Astrocyte (in vitro differentiated cells and primary cell): Measurements from ENCODE around the gene MORN1. TPM values are rescaled to one million over a fixed set of nuclear protein-coding genes. Genes with fewer than 3 reads are reported as not detected.

Source experiments
- DNase-seq: peaks from one replicate; pipeline ENCODE4 v3.0.0-alpha.2; 2010; ENCODE audit warnings: low read depth
- FAIRE-seq: peaks from 2 replicates; lab custom pipeline; 2011; peaks lifted over from hg19 to GRCh38; lab: Jason Lieb, UNC
- H2AFZ ChIP-seq: 2 replicates; pipeline ENCODE4 v1.6.0; 2012; ENCODE audit warnings: low read depth, low read length, inconsistent platforms
- H3K27ac ChIP-seq: 2 replicates; pipeline ENCODE4 v1.5.1; 2011; ENCODE audit warnings: low read depth, low read length, inconsistent platforms
- H3K27me3 ChIP-seq: 2 replicates; pipeline ENCODE4 v1.6.0; 2011; ENCODE audit warnings: low read length, inconsistent platforms; ENCODE audit not compliant: insufficient read depth
- H3K36me3 ChIP-seq: 2 replicates; pipeline ENCODE4 v1.5.1; 2011; ENCODE audit warnings: low read length, inconsistent platforms; ENCODE audit not compliant: insufficient read depth
- H3K4me1 ChIP-seq: 2 replicates; pipeline ENCODE4 v1.5.1; 2011; ENCODE audit warnings: low read length, inconsistent platforms; ENCODE audit not compliant: insufficient read depth
- H3K4me2 ChIP-seq: 2 replicates; pipeline ENCODE4 v1.6.0; 2012; ENCODE audit warnings: low read length, inconsistent platforms
- H3K4me3 ChIP-seq: 2 replicates; pipeline ENCODE4 v1.5.1; 2011; ENCODE audit warnings: low read depth, mild to moderate bottlenecking, low read length, inconsistent platforms; ENCODE audit not compliant: insufficient read depth
- H3K79me2 ChIP-seq: 2 replicates; pipeline ENCODE4 v1.6.0; 2012; ENCODE audit warnings: mild to moderate bottlenecking, low read length, inconsistent platforms; ENCODE audit not compliant: insufficient read depth
- H3K9ac ChIP-seq: 2 replicates; pipeline ENCODE4 v1.6.0; 2012; ENCODE audit warnings: mild to moderate bottlenecking, low read length, inconsistent platforms
- H3K9me3 ChIP-seq: 2 replicates; pipeline ENCODE4 v1.5.1; 2012; ENCODE audit warnings: low read depth, mild to moderate bottlenecking, low read length, inconsistent platforms; ENCODE audit not compliant: insufficient read depth
- H4K20me1 ChIP-seq: 2 replicates; pipeline ENCODE4 v1.6.0; 2012; ENCODE audit warnings: low read length, inconsistent platforms; ENCODE audit not compliant: insufficient read depth
- H3K27ac Mint-ChIP-seq: one replicate; pipeline ENCODE4 v1.8.0; 2021; ENCODE audit warnings: mild to moderate bottlenecking, mixed read lengths; ENCODE audit not compliant: unreplicated experiment
- H3K27me3 Mint-ChIP-seq: one replicate; pipeline ENCODE4 v1.8.0; 2021; ENCODE audit warnings: low read depth, mixed read lengths; ENCODE audit not compliant: unreplicated experiment
- H3K36me3 Mint-ChIP-seq: one replicate; pipeline ENCODE4 v1.8.0; 2021; ENCODE audit warnings: low read depth, mixed read lengths; ENCODE audit not compliant: unreplicated experiment
- H3K4me1 Mint-ChIP-seq: one replicate; pipeline ENCODE4 v1.8.0; 2021; ENCODE audit warnings: low read depth, mixed read lengths; ENCODE audit not compliant: unreplicated experiment
- H3K4me3 Mint-ChIP-seq: one replicate; pipeline ENCODE4 v1.8.0; 2021; ENCODE audit warnings: mild to moderate bottlenecking, moderate library complexity, mixed read lengths; ENCODE audit not compliant: unreplicated experiment
- H3K9me3 Mint-ChIP-seq: one replicate; pipeline ENCODE4 v1.8.0; 2021; ENCODE audit warnings: mild to moderate bottlenecking, mixed read lengths; ENCODE audit not compliant: unreplicated experiment
- CTCF ChIP-seq: IDR thresholded peaks from 2 replicates; pipeline ENCODE4 v1.5.1; 2011; ENCODE audit warnings: low read depth, mild to moderate bottlenecking, inconsistent platforms, low read length, moderate library complexity; ENCODE audit not compliant: insufficient read depth
- EZH2 ChIP-seq: IDR thresholded peaks from 2 replicates; pipeline ENCODE4 v1.6.1; 2012; ENCODE audit warnings: mild to moderate bottlenecking, low read length, inconsistent platforms; ENCODE audit not compliant: insufficient read depth
- total RNA-seq: library from RNA; stranded (reverse); gene quantifications from 2 replicates; pipeline ENCODE4 v1.2.1, GENCODE V29; 2021

MORN1 gene
- total RNA-seq, 1 donor from 2014 or later = 9.2 TPM

GRCh38 chr1:2318314-2319278, 72.8 kb downstream of the MORN1 start:
- Mint-ChIP-seq H3K36me3 (no peaks in the 10 kb centered on the region), H3K9me3 (no peaks in the 10 kb centered on the region), H3K4me1 (peaks cover 7% of the 10 kb centered on the region), H3K27me3 (no peaks in the 10 kb centered on the region), H3K4me3 (no peak overlapping the region), H3K27ac (no peak overlapping the region)
- H3K27ac ChIP-seq = no peak overlapping the region
- no peak overlapping the region for H3K4me2 ChIP-seq
- H3K4me3 ChIP-seq = no peak overlapping the region
- no peak for TF ChIP-seq EZH2
- no peak for TF ChIP-seq CTCF
- FAIRE-seq (no peak), DNase-seq (no peak)
- H3K9me3 ChIP-seq = no peaks in the 10 kb centered on the region
- no peak overlapping the region for H3K9ac ChIP-seq
- H3K4me1 ChIP-seq = peaks cover 29% of the 10 kb centered on the region
- H4K20me1 ChIP-seq = no peaks in the 10 kb centered on the region
- no peaks in the 10 kb centered on the region for H3K27me3 ChIP-seq
- H3K36me3 ChIP-seq = no peaks in the 10 kb centered on the region
- H3K79me2 ChIP-seq = no peaks in the 10 kb centered on the region
- no peak overlapping the region for H2AFZ ChIP-seq

- no peaks in the 10 kb centered on the region for H3K27me3 ChIP-seq
- FAIRE-seq = no peak
- H4K20me1 ChIP-seq = no peaks in the 10 kb centered on the region
- Mint-ChIP-seq H3K4me3 (peak overlapping the region; percentile 73), H3K36me3 (no peaks in the 10 kb centered on the region), H3K27me3 (no peaks in the 10 kb centered on the region), H3K27ac (peak overlapping the region; percentile 79), H3K9me3 (no peaks in the 10 kb centered on the region), H3K4me1 (peaks cover 7% of the 10 kb centered on the region)
- H3K9ac ChIP-seq = no peak overlapping the region
- H2AFZ ChIP-seq = no peak overlapping the region
- H3K4me1 ChIP-seq = peaks cover 23% of the 10 kb centered on the region
- DNase-seq = no peak
- H3K36me3 ChIP-seq = no peaks in the 10 kb centered on the region
- H3K4me2 ChIP-seq = no peak overlapping the region
- no peak overlapping the region for H3K4me3 ChIP-seq
- no peak overlapping the region for H3K27ac ChIP-seq
- TF ChIP-seq CTCF = no peak
- TF ChIP-seq EZH2 = no peak
- H3K9me3 ChIP-seq = no peaks in the 10 kb centered on the region
- H3K79me2 ChIP-seq = no peaks in the 10 kb centered on the region
Observed at GRCh38 chr1:2317230-2318065, 73.9 kb downstream of the MORN1 start.
